Measurements from ENCODE around the gene FNDC3B. TPM values are rescaled to one million over a fixed set of nuclear protein-coding genes. Genes with fewer than 3 reads are reported as not detected.

FNDC3B gene
- total and polyA plus RNA-seq, 9 of the 15 experiments (the other 6 are each of a cell fraction or from before 2014, with no cell fraction given), result 7.0 to 35.8 (median 16.2) TPM

GRCh38 chr3:172153335-172153861 lies 114.0 kb downstream of the FNDC3B start (continued):
- TF ChIP-seq, protein P1, sequence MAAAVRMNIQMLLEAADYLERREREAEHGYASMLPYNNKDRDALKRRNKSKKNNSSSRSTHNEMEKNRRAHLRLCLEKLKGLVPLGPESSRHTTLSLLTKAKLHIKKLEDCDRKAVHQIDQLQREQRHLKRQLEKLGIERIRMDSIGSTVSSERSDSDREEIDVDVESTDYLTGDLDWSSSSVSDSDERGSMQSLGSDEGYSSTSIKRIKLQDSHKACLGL (CRISPR knock-in tag; IDR thresholded peaks at IDR 0.05; ENCODE audit: borderline replicate concordance, poor library complexity, severe bottlenecking), result no peak
- 0 out of 2 replicates have a peak, but pooled peaks have one; percentile 10 for TF ChIP-seq HMBOX1 (IDR thresholded peaks at IDR 0.05)
- TF ChIP-seq HDAC6 (IDR thresholded peaks at IDR 0.05; ENCODE audit: low read depth, low read length), result no peak
- no peak for TF ChIP-seq ZNF146 (CRISPR knock-in tag; IDR thresholded peaks at IDR 0.05; ENCODE audit: unreplicated experiment)
- TF ChIP-seq CREB3L1 (IDR thresholded peaks at IDR 0.05; ENCODE audit: borderline replicate concordance, low read depth), result peak; percentile 77
- TF ChIP-seq KDM1A (IDR thresholded peaks at IDR 0.05), result 0 out of 4 replicates have a peak, but pooled peaks of 1 of the 2 experiments have one; percentile 23
- no peak for TF ChIP-seq E2F1 (CRISPR knock-in tag; IDR thresholded peaks at IDR 0.05)
- no peak for TF ChIP-seq ZNF707 (CRISPR knock-in tag; conservative IDR thresholded peaks at IDR 0.05)
- TF ChIP-seq KAT7 (CRISPR knock-in tag; IDR thresholded peaks at IDR 0.05; ENCODE audit: borderline replicate concordance), result no peak
- no peak for TF ChIP-seq ZFX (CRISPR knock-in tag; IDR thresholded peaks at IDR 0.05)
- TF ChIP-seq XRCC3 (IDR thresholded peaks at IDR 0.05), result no peak
- peak; percentile 49 for TF ChIP-seq CREM (IDR thresholded peaks at IDR 0.05; ENCODE audit: low read depth)
